Measurements from ENCODE around the gene SMPDL3A.

DNA sequence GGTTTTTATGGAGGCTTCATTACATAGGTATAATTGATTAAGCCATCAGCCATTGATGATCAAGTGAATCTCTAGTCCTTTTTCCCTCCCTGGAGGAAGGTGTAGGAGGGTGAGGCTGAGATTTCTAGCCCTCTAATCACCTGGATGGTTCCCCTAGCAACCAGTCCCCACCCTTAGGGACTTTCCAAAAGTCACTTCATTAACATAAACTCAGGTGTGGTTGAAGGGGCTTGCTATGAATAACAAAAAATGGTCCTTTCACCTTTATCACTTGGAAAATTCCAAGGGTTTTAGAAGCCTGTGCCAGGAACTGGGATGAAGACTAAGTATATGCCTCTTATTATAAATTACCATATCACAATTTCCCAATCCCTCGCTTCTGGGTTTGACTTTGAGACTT, 40.4 kb downstream of the SMPDL3A start:
- TF ChIP-seq POLR2A (IDR thresholded peaks at IDR 0.05; ENCODE audit: low read depth, low read length) = no peak
- no peak for TF ChIP-seq POLR2AphosphoS5 (IDR thresholded peaks at IDR 0.05; ENCODE audit: low read depth, low read length)

Measured in GM12892 (cell line).